ENCODE data around the gene TAF11L2. TPM values are rescaled to one million over a fixed set of nuclear protein-coding genes. Genes with fewer than 3 reads are reported as not detected.

Gene TAF11L2
- total RNA-seq: not detected in 2 replicates

GRCh38 chr5:17497931-17498330, at the start of gene TAF11L2:
TSS of gene TAF11L2 (plus strand) at chr5:17498231.

GRCh38 chr5:17518067-17518466, 20.0 kb downstream of the TAF11L2 start, which contains the start of gene TAF11L3:
TSS of gene TAF11L3 (plus strand) at chr5:17518367.

GRCh38 chr5:17521501-17521900, 23.5 kb downstream of the TAF11L2 start, which contains the start of gene TAF11L4:
TSS of gene TAF11L4 (plus strand) at chr5:17521801.

GRCh38 chr5:17524935-17525334, 26.9 kb downstream of the TAF11L2 start, which contains the start of gene TAF11L5:
TSS of gene TAF11L5 (plus strand) at chr5:17525235.

GRCh38 chr5:17528369-17528768, 30.3 kb downstream of the TAF11L2 start, which contains the start of gene TAF11L6:
TSS of gene TAF11L6 (plus strand) at chr5:17528669.

Other genes starting within 250 kb of the TAF11L2 start
- gene TAF11L3, start 20.1 kb downstream of the TAF11L2 start, total RNA-seq: not detected in 2 replicates
- not detected in 2 replicates for gene TAF11L4, start 23.6 kb downstream of the TAF11L2 start, total RNA-seq
- not detected in 2 replicates for gene TAF11L5, start 27.0 kb downstream of the TAF11L2 start, total RNA-seq
- gene TAF11L6, start 30.4 kb downstream of the TAF11L2 start, total RNA-seq: not detected in 2 replicates
- not detected in 2 replicates for gene TAF11L7, start 87.5 kb downstream of the TAF11L2 start, total RNA-seq
- not detected in 2 replicates for gene TAF11L8, start 92.7 kb downstream of the TAF11L2 start, total RNA-seq
- gene TAF11L9, start 96.2 kb downstream of the TAF11L2 start, total RNA-seq: not detected in 2 replicates
- gene TAF11L10, start 99.6 kb downstream of the TAF11L2 start, total RNA-seq: not detected in 2 replicates
- gene TAF11L11, start 106.0 kb downstream of the TAF11L2 start, total RNA-seq: not detected in 2 replicates
- not detected in 2 replicates for gene TAF11L12, start 112.2 kb downstream of the TAF11L2 start, total RNA-seq
- gene TAF11L13, start 133.9 kb downstream of the TAF11L2 start, total RNA-seq: not detected in 2 replicates
- not detected in 2 replicates for gene TAF11L14, start 136.2 kb downstream of the TAF11L2 start, total RNA-seq